ENCODE results near the gene MLN. TPM values are rescaled to one million over a fixed set of nuclear protein-coding genes. Genes with fewer than 3 reads are reported as not detected.

MLN gene
- total and polyA plus RNA-seq, 2 of the 4 experiments (the other 2 are of a cell fraction): not detected

DNA sequence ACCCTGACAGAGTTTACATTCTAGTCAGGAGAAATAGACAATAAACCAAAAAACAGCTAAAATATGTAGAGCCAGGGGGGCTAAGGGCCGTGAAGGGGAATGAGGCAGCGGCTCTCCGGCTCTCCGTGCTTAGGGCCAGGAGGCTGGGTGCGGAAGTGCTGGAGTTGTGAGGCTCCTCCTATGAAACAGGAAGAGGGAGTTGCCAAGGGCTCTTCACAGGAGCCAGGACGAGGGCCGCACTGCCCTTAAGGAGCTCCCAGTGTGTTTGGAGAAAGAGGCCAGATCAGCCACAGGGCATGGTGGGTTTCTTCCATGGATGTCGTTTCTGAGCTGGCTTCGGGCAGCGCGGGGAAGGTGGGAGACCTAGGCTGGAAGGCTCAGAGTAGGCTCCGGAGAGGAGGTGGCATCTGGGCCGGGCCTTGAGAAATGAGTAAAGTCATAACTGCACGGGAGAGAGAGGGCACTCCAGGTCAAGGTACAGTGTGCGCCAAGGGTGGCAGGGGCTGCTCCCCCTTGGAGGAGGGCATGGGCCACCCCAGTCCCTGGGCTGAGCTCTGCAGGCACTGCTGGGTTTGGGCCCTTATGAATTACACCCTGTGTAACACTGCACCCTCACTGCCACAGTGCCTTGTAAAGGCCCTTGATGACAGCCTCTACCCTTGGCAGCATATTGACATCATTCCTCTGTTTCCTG lies 20.8 kb upstream of the MLN start (continued):
- TF ChIP-seq POLR2A (IDR thresholded peaks at IDR 0.05; ENCODE audit: low read depth, low read length): no peak
- TF ChIP-seq RCOR1 (IDR thresholded peaks at IDR 0.05; ENCODE audit: insufficient replicate concordance, low read length): no peak

DNA sequence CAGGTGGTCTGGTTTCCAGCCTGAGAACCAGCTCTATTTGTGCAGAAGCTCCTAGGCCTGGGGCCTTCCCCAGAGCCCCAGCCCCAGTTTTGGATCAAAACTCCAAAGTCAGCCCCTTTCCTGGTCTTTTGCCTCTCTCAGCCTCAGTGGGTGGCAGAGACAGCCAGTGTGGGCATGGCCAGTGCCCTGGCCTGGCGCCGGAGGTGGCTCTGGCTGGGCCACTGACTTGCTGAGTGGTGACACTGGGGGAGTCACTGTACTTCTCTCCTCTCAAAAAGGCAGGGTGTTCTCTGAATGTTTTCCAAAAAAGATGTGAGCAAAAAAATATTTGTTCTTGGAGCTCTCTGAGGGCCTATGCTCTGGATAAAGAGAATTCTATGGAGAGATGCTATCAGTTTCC lies 20.0 kb upstream of the MLN start:
- no peak overlapping the region for H3K4ac ChIP-seq (ENCODE audit: low read depth, low read length)
- H2AFZ ChIP-seq (replicated peaks; ENCODE audit: low read length, poor library complexity): no peak overlapping the region
- H3K14ac ChIP-seq (replicated peaks; ENCODE audit: low read depth, low read length): no peak overlapping the region
- no peak overlapping the region for H4K91ac ChIP-seq (ENCODE audit: insufficient read depth, low read depth, low read length)
- H2AK9ac ChIP-seq (replicated peaks; ENCODE audit: low read depth, low read length, poor library complexity): no peak overlapping the region
- no peak overlapping the region for H3K9ac ChIP-seq (ENCODE audit: low read depth, low read length)
- in situ Hi-C loops (cut with MboI; ENCODE audit: low sequenced_read_pairs) (no loop called here), dilution Hi-C loops (cut with HindIII; ENCODE audit: low sequenced_read_pairs, unreplicated experiment) (no loop called here), intact Hi-C loops (cut with micrococcal nuclease) (no loop called here)
- no peak overlapping the region for H3K18ac ChIP-seq (ENCODE audit: low read depth, low read length)
- no peak overlapping the region for H2BK5ac ChIP-seq (ENCODE audit: low read depth, low read length, poor library complexity, severe bottlenecking)
- no peaks in the 10 kb centered on the region for H4K20me1 ChIP-seq (ENCODE audit: insufficient read depth, low read length)
- H3K4me3 ChIP-seq (ENCODE audit: insufficient read depth, low read depth, low read length): no peak overlapping the region
- H3K27me3 ChIP-seq (ENCODE audit: control insufficient read depth, insufficient read depth, low read length): peaks cover 47% of the 10 kb centered on the region
- no peak overlapping the region for H3K4me2 ChIP-seq (ENCODE audit: low read depth, low read length)
- H3K79me1 ChIP-seq (ENCODE audit: low read depth in 1 of 2, low read length in 2 of 2): no peaks in the 10 kb centered on the region
- 100% methylated on average over 2 of the region's 2 CpGs; no CpG with 5 or more reads in 1 of the 2 experiments for WGBS, 2 experiments (ENCODE audit: extremely low coverage in 2 of 2, insufficient read length in 1 of 2)
- H2BK15ac ChIP-seq (ENCODE audit: low read depth, low read length): no peak overlapping the region
- no peak overlapping the region for H2BK120ac ChIP-seq (ENCODE audit: low read depth, low read length)
- H2BK20ac ChIP-seq (ENCODE audit: low read depth, low read length): no peak overlapping the region
- no peak for ATAC-seq (ENCODE audit: low read depth)
- BruUV-seq (replicated peaks): no TSS peak
- H3K36me3 ChIP-seq (ENCODE audit: control insufficient read depth, insufficient read depth, low read length): no peaks in the 10 kb centered on the region
- no peaks in the 10 kb centered on the region for H3K9me3 ChIP-seq (ENCODE audit: control insufficient read depth, insufficient read depth, low read length)
- DNase-seq: no peak
- ChIA-PET CTCF (interaction anchor here (1.2 to 1.4 kb wide), 2 partner anchors 17 to 52 kb away, joined by 3 to 4 read pairs; no protein-coding TSS in a partner anchor), POLR2A (ENCODE audit: unreplicated experiment) (no interaction called here)
- peaks cover 4% of the 10 kb centered on the region; the same call in 1 of the 2 replicates for H3K4me1 ChIP-seq (ENCODE audit: control insufficient read depth, insufficient read depth, low read length)
- H3K23ac ChIP-seq (ENCODE audit: low read depth, low read length): no peak overlapping the region
- no peak overlapping the region for H3K56ac ChIP-seq (ENCODE audit: extremely low read depth, insufficient read depth, low read length)
- no peak overlapping the region for H2AK5ac ChIP-seq (ENCODE audit: low read depth, low read length)
- H3K27ac ChIP-seq (ENCODE audit: insufficient read depth, low read length): no peak overlapping the region
- H4K5ac ChIP-seq (ENCODE audit: low read depth, low read length): no peak overlapping the region
- H4K8ac ChIP-seq (ENCODE audit: low read depth in 2 of 2, low read length in 2 of 2): peak overlapping the region in 1 of 2 experiments; percentile 76; a peak in 1 of 4 replicates
- peaks cover 6% of the 10 kb centered on the region; the same call in 1 of the 2 replicates for H3K9me1 ChIP-seq (ENCODE audit: insufficient read depth, low read length)
- TF ChIP-seq FOS (IDR thresholded peaks at IDR 0.05; ENCODE audit: low read depth, low read length) (no peak), CEBPB (IDR thresholded peaks at IDR 0.05; ENCODE audit: low read depth, low read length) (no peak), RAD21 (IDR thresholded peaks at IDR 0.05; ENCODE audit: low read length) (no peak), CHD1 (IDR thresholded peaks at IDR 0.05; ENCODE audit: low read depth, low read length) (no peak), SMC3 (IDR thresholded peaks at IDR 0.05; ENCODE audit: low read depth, low read length) (no peak), MAZ (IDR thresholded peaks at IDR 0.05; ENCODE audit: borderline replicate concordance, low read depth, low read length) (no peak), POLR2A (IDR thresholded peaks at IDR 0.05; ENCODE audit: low read depth, low read length) (no peak), RCOR1 (IDR thresholded peaks at IDR 0.05; ENCODE audit: insufficient replicate concordance, low read length) (no peak), NFE2L2 (IDR thresholded peaks at IDR 0.05; ENCODE audit: low read depth, low read length) (no peak), BHLHE40 (IDR thresholded peaks at IDR 0.05; ENCODE audit: low read depth, low read length) (no peak), MAFK (IDR thresholded peaks at IDR 0.05; ENCODE audit: low read depth, low read length) (no peak), MXI1 (IDR thresholded peaks at IDR 0.05; ENCODE audit: borderline replicate concordance, low read depth, low read length) (no peak)
- TF ChIP-seq, protein P1, sequence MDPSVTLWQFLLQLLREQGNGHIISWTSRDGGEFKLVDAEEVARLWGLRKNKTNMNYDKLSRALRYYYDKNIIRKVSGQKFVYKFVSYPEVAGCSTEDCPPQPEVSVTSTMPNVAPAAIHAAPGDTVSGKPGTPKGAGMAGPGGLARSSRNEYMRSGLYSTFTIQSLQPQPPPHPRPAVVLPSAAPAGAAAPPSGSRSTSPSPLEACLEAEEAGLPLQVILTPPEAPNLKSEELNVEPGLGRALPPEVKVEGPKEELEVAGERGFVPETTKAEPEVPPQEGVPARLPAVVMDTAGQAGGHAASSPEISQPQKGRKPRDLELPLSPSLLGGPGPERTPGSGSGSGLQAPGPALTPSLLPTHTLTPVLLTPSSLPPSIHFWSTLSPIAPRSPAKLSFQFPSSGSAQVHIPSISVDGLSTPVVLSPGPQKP (IDR thresholded peaks at IDR 0.05; ENCODE audit: borderline replicate concordance, low read depth, low read length): no peak
- TF ChIP-seq, protein P2, sequence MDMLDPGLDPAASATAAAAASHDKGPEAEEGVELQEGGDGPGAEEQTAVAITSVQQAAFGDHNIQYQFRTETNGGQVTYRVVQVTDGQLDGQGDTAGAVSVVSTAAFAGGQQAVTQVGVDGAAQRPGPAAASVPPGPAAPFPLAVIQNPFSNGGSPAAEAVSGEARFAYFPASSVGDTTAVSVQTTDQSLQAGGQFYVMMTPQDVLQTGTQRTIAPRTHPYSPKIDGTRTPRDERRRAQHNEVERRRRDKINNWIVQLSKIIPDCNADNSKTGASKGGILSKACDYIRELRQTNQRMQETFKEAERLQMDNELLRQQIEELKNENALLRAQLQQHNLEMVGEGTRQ (IDR thresholded peaks at IDR 0.05; ENCODE audit: low read depth, low read length): no peak
